Measurements from ENCODE around the gene LNP1. TPM values are rescaled to one million over a fixed set of nuclear protein-coding genes. Genes with fewer than 3 reads are reported as not detected.

Gene LNP1
- polyA plus RNA-seq, 4 donors = 1.8 to 2.5 TPM; not detected in 2

- no peak overlapping the region for H3K4me3 ChIP-seq (ENCODE audit: low read depth in 1 of 3, low read length in 3 of 3)
- FAIRE-seq = no peak
- WGBS, 3 donors = 83 to 91% (median 89%) methylated on average over 5 of the region's 5 CpGs
- no peaks in the 10 kb centered on the region for H3K36me3 ChIP-seq (ENCODE audit: control insufficient read depth in 3 of 3, insufficient read depth in 2 of 3, low read depth in 1 of 3, low read length in 3 of 3)
- no peak overlapping the region for H3K27ac ChIP-seq (ENCODE audit: low read depth in 1 of 3, low read length in 2 of 3)
- no peak for DNase-seq
- no peaks in the 10 kb centered on the region for H3K4me1 ChIP-seq (ENCODE audit: control insufficient read depth in 3 of 3, insufficient read depth in 2 of 3, low read depth in 1 of 3, low read length in 2 of 3)
- peaks cover 0 to 3% (median 0%) of the 10 kb centered on the region in 3 donors for H3K27me3 ChIP-seq (ENCODE audit: control insufficient read depth in 3 of 3, insufficient read depth in 3 of 3, low read length in 3 of 3)
- H3K9me3 ChIP-seq (ENCODE audit: control insufficient read depth in 2 of 2, insufficient read depth in 1 of 2, low read depth in 1 of 2, low read length in 1 of 2) = no peaks in the 10 kb centered on the region
Observed at GRCh38 chr3:100480081-100480480, 78.7 kb downstream of the LNP1 start.

GRCh38 chr3:100482176-100482575 lies 80.8 kb downstream of the LNP1 start:
- H3K9me3 ChIP-seq (ENCODE audit: control insufficient read depth in 2 of 2, insufficient read depth in 1 of 2, low read depth in 1 of 2, low read length in 1 of 2) = no peaks in the 10 kb centered on the region
- WGBS, 3 donors = 16 to 51% (median 37%) methylated on average over 2 of the region's 2 CpGs
- H3K27me3 ChIP-seq (ENCODE audit: control insufficient read depth in 3 of 3, insufficient read depth in 3 of 3, low read length in 3 of 3) = peaks cover 0 to 3% (median 0%) of the 10 kb centered on the region in 3 donors
- FAIRE-seq (no peak), DNase-seq (peak; percentile 47 to 52)
- no peaks in the 10 kb centered on the region for H3K36me3 ChIP-seq (ENCODE audit: control insufficient read depth in 3 of 3, insufficient read depth in 2 of 3, low read depth in 1 of 3, low read length in 3 of 3)
- H3K4me1 ChIP-seq (ENCODE audit: control insufficient read depth in 3 of 3, insufficient read depth in 2 of 3, low read depth in 1 of 3, low read length in 2 of 3) = no peaks in the 10 kb centered on the region
- no peak overlapping the region for H3K27ac ChIP-seq (ENCODE audit: low read depth in 1 of 3, low read length in 2 of 3)
- H3K4me3 ChIP-seq (ENCODE audit: low read depth in 1 of 3, low read length in 3 of 3) = no peak overlapping the region

- FAIRE-seq (no peak), DNase-seq (no peak)
- H3K4me3 ChIP-seq (ENCODE audit: low read depth in 1 of 3, low read length in 3 of 3) = no peak overlapping the region
- H3K27me3 ChIP-seq (ENCODE audit: control insufficient read depth in 3 of 3, insufficient read depth in 3 of 3, low read length in 3 of 3) = peaks cover 0 to 3% (median 0%) of the 10 kb centered on the region in 3 donors
- H3K27ac ChIP-seq (ENCODE audit: low read depth in 1 of 3, low read length in 2 of 3) = no peak overlapping the region
- 94 to 98% (median 97%) methylated on average over 1 of the region's 1 CpG for WGBS, 3 donors
- H3K4me1 ChIP-seq (ENCODE audit: control insufficient read depth in 3 of 3, insufficient read depth in 2 of 3, low read depth in 1 of 3, low read length in 2 of 3) = no peaks in the 10 kb centered on the region
- no peaks in the 10 kb centered on the region for H3K9me3 ChIP-seq (ENCODE audit: control insufficient read depth in 2 of 2, insufficient read depth in 1 of 2, low read depth in 1 of 2, low read length in 1 of 2)
- H3K36me3 ChIP-seq (ENCODE audit: control insufficient read depth in 3 of 3, insufficient read depth in 2 of 3, low read depth in 1 of 3, low read length in 3 of 3) = no peaks in the 10 kb centered on the region
Observed at GRCh38 chr3:100483529-100483928, 82.2 kb downstream of the LNP1 start.

- WGBS, 3 donors = 77 to 91% (median 87%) methylated on average over 2 of the region's 2 CpGs
- H3K36me3 ChIP-seq (ENCODE audit: control insufficient read depth in 3 of 3, insufficient read depth in 2 of 3, low read depth in 1 of 3, low read length in 3 of 3) = no peaks in the 10 kb centered on the region
Observed at GRCh38 chr3:100486808-100487207, 85.5 kb downstream of the LNP1 start.

GRCh38 chr3:100489118-100489517 lies 87.8 kb downstream of the LNP1 start:
- no peak for FAIRE-seq
- H3K4me3 ChIP-seq (ENCODE audit: low read depth in 1 of 3, low read length in 3 of 3) = no peak overlapping the region
- no peak overlapping the region for H3K27ac ChIP-seq (ENCODE audit: low read depth in 1 of 3, low read length in 2 of 3)
- H3K9me3 ChIP-seq (ENCODE audit: control insufficient read depth in 2 of 2, insufficient read depth in 1 of 2, low read depth in 1 of 2, low read length in 1 of 2) = peaks cover 0 to 3% of the 10 kb centered on the region in 2 donors
- no peak for DNase-seq
- peaks cover 0 to 3% (median 0%) of the 10 kb centered on the region in 3 donors for H3K4me1 ChIP-seq (ENCODE audit: control insufficient read depth in 3 of 3, insufficient read depth in 2 of 3, low read depth in 1 of 3, low read length in 2 of 3)
- H3K27me3 ChIP-seq (ENCODE audit: control insufficient read depth in 3 of 3, insufficient read depth in 3 of 3, low read length in 3 of 3) = peaks cover 0 to 17% (median 0%) of the 10 kb centered on the region in 3 donors
- H3K36me3 ChIP-seq (ENCODE audit: control insufficient read depth in 3 of 3, insufficient read depth in 2 of 3, low read depth in 1 of 3, low read length in 3 of 3) = no peaks in the 10 kb centered on the region
- WGBS, 3 donors = 95 to 100% (median 100%) methylated on average over 1 of the region's 1 CpG

More at GRCh38 chr3:100486808-100487207, 85.5 kb downstream of the LNP1 start:
- Histone ChIP-seq H3K4me3 (ENCODE audit: low read depth in 1 of 3, low read length in 3 of 3) (no peak overlapping the region), H3K27me3 (ENCODE audit: control insufficient read depth in 3 of 3, insufficient read depth in 3 of 3, low read length in 3 of 3) (peaks cover 0 to 19% (median 0%) of the 10 kb centered on the region in 3 donors), H3K4me1 (ENCODE audit: control insufficient read depth in 3 of 3, insufficient read depth in 2 of 3, low read depth in 1 of 3, low read length in 2 of 3) (peaks cover 0 to 2% (median 0%) of the 10 kb centered on the region in 3 donors), H3K9me3 (ENCODE audit: control insufficient read depth in 2 of 2, insufficient read depth in 1 of 2, low read depth in 1 of 2, low read length in 1 of 2) (peaks cover 0 to 3% of the 10 kb centered on the region in 2 donors), H3K27ac (ENCODE audit: low read depth in 1 of 3, low read length in 2 of 3) (no peak overlapping the region)
- FAIRE-seq (no peak), DNase-seq (no peak)

- Histone ChIP-seq H3K27ac (ENCODE audit: low read depth in 1 of 3, low read length in 2 of 3) (peak within 1 kb of the TSS; percentile 7 to 87 (median 80)), H3K36me3 (ENCODE audit: control insufficient read depth in 3 of 3, insufficient read depth in 2 of 3, low read depth in 1 of 3, low read length in 3 of 3) (no peaks in the 10 kb centered on the region), H3K4me1 (ENCODE audit: control insufficient read depth in 3 of 3, insufficient read depth in 2 of 3, low read depth in 1 of 3, low read length in 2 of 3) (peaks cover 0 to 3% (median 0%) of the 10 kb centered on the region in 3 donors), H3K27me3 (ENCODE audit: control insufficient read depth in 3 of 3, insufficient read depth in 3 of 3, low read length in 3 of 3) (peaks cover 0 to 17% (median 0%) of the 10 kb centered on the region in 3 donors), H3K9me3 (ENCODE audit: control insufficient read depth in 2 of 2, insufficient read depth in 1 of 2, low read depth in 1 of 2, low read length in 1 of 2) (peaks cover 0 to 3% of the 10 kb centered on the region in 2 donors), H3K4me3 (ENCODE audit: low read depth in 1 of 3, low read length in 3 of 3) (peak within 1 kb of the TSS; percentile 9 to 60 (median 45))
- no peak for FAIRE-seq
- WGBS, 3 donors = 1% methylated on average over 56 of the region's 56 CpGs
- peak; percentile 88 to 94 for DNase-seq
Observed at GRCh38 chr3:100492059-100493006, 91.0 kb downstream of the LNP1 start, which contains the start of gene TMEM45A. Gene TMEM45A (plus strand): TSS chr3:100492619. CDS start chr3:100555212, 62,593 bp downstream.

GRCh38 chr3:100496711-100497261 lies 95.4 kb downstream of the LNP1 start:
- H3K27ac ChIP-seq (ENCODE audit: low read depth in 1 of 3, low read length in 2 of 3) = no peak overlapping the region
- FAIRE-seq = no peak

GRCh38 chr3:100499651-100500050 lies 98.3 kb downstream of the LNP1 start:
- 89 to 96% (median 94%) methylated on average over 4 of the region's 4 CpGs for WGBS, 3 donors
- FAIRE-seq (no peak), DNase-seq (no peak)
- Histone ChIP-seq H3K4me1 (ENCODE audit: control insufficient read depth in 3 of 3, insufficient read depth in 2 of 3, low read depth in 1 of 3, low read length in 2 of 3) (no peaks in the 10 kb centered on the region), H3K9me3 (ENCODE audit: control insufficient read depth in 2 of 2, insufficient read depth in 1 of 2, low read depth in 1 of 2, low read length in 1 of 2) (no peaks in the 10 kb centered on the region), H3K27ac (ENCODE audit: low read depth in 1 of 3, low read length in 2 of 3) (no peak overlapping the region), H3K4me3 (ENCODE audit: low read depth in 1 of 3, low read length in 3 of 3) (no peak overlapping the region), H3K27me3 (ENCODE audit: control insufficient read depth in 3 of 3, insufficient read depth in 3 of 3, low read length in 3 of 3) (no peaks in the 10 kb centered on the region), H3K36me3 (ENCODE audit: control insufficient read depth in 3 of 3, insufficient read depth in 2 of 3, low read depth in 1 of 3, low read length in 3 of 3) (no peaks in the 10 kb centered on the region)

More at GRCh38 chr3:100496711-100497261, 95.4 kb downstream of the LNP1 start:
- Histone ChIP-seq H3K27me3 (ENCODE audit: control insufficient read depth in 3 of 3, insufficient read depth in 3 of 3, low read length in 3 of 3) (peaks cover 0 to under 1% (median 0%) of the 10 kb centered on the region in 3 donors), H3K36me3 (ENCODE audit: control insufficient read depth in 3 of 3, insufficient read depth in 2 of 3, low read depth in 1 of 3, low read length in 3 of 3) (no peaks in the 10 kb centered on the region), H3K9me3 (ENCODE audit: control insufficient read depth in 2 of 2, insufficient read depth in 1 of 2, low read depth in 1 of 2, low read length in 1 of 2) (no peaks in the 10 kb centered on the region), H3K4me3 (ENCODE audit: low read depth in 1 of 3, low read length in 3 of 3) (no peak overlapping the region), H3K4me1 (ENCODE audit: control insufficient read depth in 3 of 3, insufficient read depth in 2 of 3, low read depth in 1 of 3, low read length in 2 of 3) (peaks cover 0 to 1% (median 0%) of the 10 kb centered on the region in 3 donors)
- DNase-seq = no peak
